Naive thymus-derived CD4-positive, alpha-beta T cell (primary cell): ENCODE results near the gene PTDSS2. TPM values are rescaled to one million over a fixed set of nuclear protein-coding genes. Genes with fewer than 3 reads are reported as not detected.

Source experiments
- ATAC-seq: fragments of 150-1000 bp; cut with Tn5 transposase; 2 replicates; pipeline ENCODE4 v1.10.0; 2021; ENCODE audit warnings: mild to moderate bottlenecking, moderate library complexity
- CTCF ChIA-PET: fragments of 350-600 bp; sonication (Branson Sonifier 250); formaldehyde crosslinking; loops from one replicate; lab custom pipeline; 2021; ENCODE audit warnings: antibody characterized with exemption; lab: Charles Lee
- POLR2A ChIA-PET: fragments of 350-600 bp; sonication (Branson Sonifier 250); formaldehyde crosslinking; loops from one replicate; lab custom pipeline; 2021; ENCODE audit warnings: antibody characterized with exemption, inconsistent platforms; lab: Charles Lee
- DNase-seq, 9 donors: peaks; one replicate each; pipeline versions ENCODE4 v3.0.0 to v3.0.0-alpha.2; 2020 to 2022; ENCODE audit warnings: mixed read lengths in 1 of 9
- H3K27ac ChIP-seq: one replicate; pipeline ENCODE4 v1.7.0; 2013; ENCODE audit warnings: mild to moderate bottlenecking, low read depth, low read length, moderate library complexity
- H3K27me3 ChIP-seq, 2 donors: one replicate each; pipeline ENCODE4 v1.7.0; 2013; ENCODE audit warnings: low read length in 2 of 2, mild to moderate bottlenecking in 2 of 2, moderate library complexity in 2 of 2; ENCODE audit not compliant: control insufficient read depth in 2 of 2, insufficient read depth in 2 of 2
- H3K36me3 ChIP-seq, 3 experiments: 1 replicate in 2 of 3; 2 replicates in 1 of 3; pipeline ENCODE4 v1.7.0; 2013; ENCODE audit warnings: low read length in 3 of 3, mild to moderate bottlenecking in 3 of 3, moderate library complexity in 1 of 3; ENCODE audit not compliant: insufficient read depth in 3 of 3, control insufficient read depth in 2 of 3
- H3K4me1 ChIP-seq, 2 donors: one replicate each; pipeline ENCODE4 v1.7.0; 2013; ENCODE audit warnings: low read length in 2 of 2, mild to moderate bottlenecking in 2 of 2, moderate library complexity in 1 of 2; ENCODE audit not compliant: control insufficient read depth in 2 of 2, insufficient read depth in 2 of 2
- H3K4me3 ChIP-seq: 2 replicates; pipeline ENCODE4 v1.7.0; 2013; ENCODE audit warnings: mild to moderate bottlenecking, low read length
- H3K9me3 ChIP-seq, 3 experiments: 1 replicate in 2 of 3; 2 replicates in 1 of 3; pipeline ENCODE4 v1.7.0; 2013; ENCODE audit warnings: low read length in 3 of 3; ENCODE audit not compliant: control insufficient read depth in 2 of 3
- H3K27ac Mint-ChIP-seq, 9 donors: one replicate each; pipeline ENCODE4 v1.8.0; 2020 to 2022; ENCODE audit warnings: mixed read lengths in 9 of 9, mild to moderate bottlenecking in 8 of 9, moderate library complexity in 5 of 9, inconsistent platforms in 2 of 9
- H3K27me3 Mint-ChIP-seq, 5 donors: one replicate each; pipeline ENCODE4 v1.8.0; 2021 to 2022; ENCODE audit warnings: mixed read lengths in 5 of 5, mild to moderate bottlenecking in 1 of 5
- H3K36me3 Mint-ChIP-seq, 5 donors: one replicate each; pipeline ENCODE4 v1.8.0; 2020 to 2022; ENCODE audit warnings: mixed read lengths in 5 of 5, mild to moderate bottlenecking in 3 of 5, inconsistent platforms in 1 of 5
- H3K4me1 Mint-ChIP-seq, 7 donors: one replicate each; pipeline ENCODE4 v1.8.0; 2020 to 2022; ENCODE audit warnings: mixed read lengths in 7 of 7, mild to moderate bottlenecking in 3 of 7, inconsistent platforms in 1 of 7
- H3K4me3 Mint-ChIP-seq, 10 donors: one replicate each; pipeline ENCODE4 v1.8.0; 2020 to 2022; ENCODE audit warnings: mild to moderate bottlenecking in 10 of 10, mixed read lengths in 10 of 10, moderate library complexity in 6 of 10, inconsistent platforms in 2 of 10
- H3K9me3 Mint-ChIP-seq, 11 donors: one replicate each; pipeline ENCODE4 v1.8.0; 2020 to 2022; ENCODE audit warnings: mixed read lengths in 11 of 11, mild to moderate bottlenecking in 4 of 11, inconsistent platforms in 1 of 11, moderate library complexity in 1 of 11
- intact Hi-C, 2 donors: fragments of 100-400 bp; cut with micrococcal nuclease; formaldehyde crosslinking; loops; one replicate each; pipeline ENCODE4 v1.15.1; 2023
- polyA plus RNA-seq, 2 donors: library from polyadenylated mRNA; unstranded; fragments of 300-500 nt; fragmentation: Illumina TruSeq; gene quantifications; one replicate each; pipeline ENCODE4 v1.2.3, GENCODE V29; 2021
- total RNA-seq, 6 experiments: library from RNA in 5 of 6; stranded (reverse) in 5 of 6; gene quantifications; 1 replicate in 5 of 6; 2 replicates in 1 of 6; pipeline ENCODE4 v1.2.3 and lab custom pipeline; 2021 to 2026

The PTDSS2 gene
- total and polyA plus RNA-seq, 7 experiments from 2014 or later: 9.0 to 27.7 (median 19.4) TPM

DNA sequence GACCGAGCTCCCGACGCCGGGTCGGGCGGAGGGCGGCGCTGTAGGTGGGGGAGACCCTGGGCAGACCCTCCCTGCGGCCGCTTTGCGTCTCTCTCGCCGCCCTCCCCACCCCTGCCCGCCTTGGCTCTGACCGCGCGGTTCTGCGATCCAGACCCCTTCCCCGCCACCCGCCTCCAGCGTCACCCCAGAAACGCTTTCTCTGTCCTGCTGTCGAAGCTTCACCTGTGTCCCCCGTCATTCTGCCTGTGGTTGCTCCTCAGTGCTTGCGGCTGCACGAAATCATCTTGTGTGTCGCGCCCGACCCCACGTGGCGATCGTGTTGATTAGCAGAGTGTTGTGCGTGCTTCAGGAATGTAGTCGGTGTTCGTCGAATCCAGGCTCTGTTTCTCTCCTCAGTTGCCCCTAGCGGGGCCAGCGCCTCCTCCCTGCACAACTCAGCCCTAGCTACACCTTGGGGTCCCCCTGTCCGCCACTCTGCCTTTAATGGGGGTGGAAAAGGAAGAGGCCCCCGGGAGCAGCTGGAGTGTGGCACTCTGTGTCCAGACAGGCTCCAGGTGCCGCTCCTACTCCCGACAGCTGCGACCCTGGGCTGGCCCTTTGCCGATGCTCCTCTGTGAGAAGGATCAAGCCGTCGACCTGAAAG is 851 bp downstream of the PTDSS2 start:
- H3K4me1 ChIP-seq: peaks cover 16 to 28% of the 10 kb centered on the region in 2 donors
- H3K4me3 ChIP-seq: peak overlapping the region; percentile 86
- no peaks in the 10 kb centered on the region for H3K9me3 ChIP-seq
- H3K4me1 Mint-ChIP-seq: peaks cover 19 to 37% (median 32%) of the 10 kb centered on the region in 7 donors
- CTCF ChIA-PET: interaction anchor here (0.6 to 7.1 kb wide), 12 partner anchors 13 to 202 kb away, joined by 3 to 42 read pairs (median 5); partner anchors contain the start of gene SIGIRR
- peaks cover 0 to 10% (median 8%) of the 10 kb centered on the region in 5 donors for H3K36me3 Mint-ChIP-seq
- ATAC-seq: peak; percentile 50
- H3K4me3 Mint-ChIP-seq: peak overlapping the region; percentile 92 to 100 (median 96)
- H3K36me3 ChIP-seq: peaks cover 0 to 18% (median 2%) of the 10 kb centered on the region in 3 experiments
- peak overlapping the region; percentile 85 to 98 (median 95) for H3K27ac Mint-ChIP-seq
- intact Hi-C loops: loop anchor here (1.0 to 10.0 kb wide), 12 partner anchors 55 to 274 kb away; partner anchors contain the start of genes BET1L (in 1 of the 2), DEAF1 (in 1 of the 2), HRAS (in 1 of the 2) and IFITM1 (in 1 of the 2)
- no peaks in the 10 kb centered on the region for H3K27me3 ChIP-seq
- H3K27me3 Mint-ChIP-seq: peaks cover 0 to 2% (median 0%) of the 10 kb centered on the region in 5 donors
- no peaks in the 10 kb centered on the region for H3K9me3 Mint-ChIP-seq
- H3K27ac ChIP-seq: peak overlapping the region; percentile 98
- peak; percentile 48 to 88 (median 85) for DNase-seq
- POLR2A ChIA-PET: interaction anchor here (1.0 to 8.9 kb wide), 10 partner anchors 12 to 243 kb away, joined by 3 to 109 read pairs (median 6); partner anchors contain the start of genes BET1L, PSMD13, RIC8A and RNH1

DNA sequence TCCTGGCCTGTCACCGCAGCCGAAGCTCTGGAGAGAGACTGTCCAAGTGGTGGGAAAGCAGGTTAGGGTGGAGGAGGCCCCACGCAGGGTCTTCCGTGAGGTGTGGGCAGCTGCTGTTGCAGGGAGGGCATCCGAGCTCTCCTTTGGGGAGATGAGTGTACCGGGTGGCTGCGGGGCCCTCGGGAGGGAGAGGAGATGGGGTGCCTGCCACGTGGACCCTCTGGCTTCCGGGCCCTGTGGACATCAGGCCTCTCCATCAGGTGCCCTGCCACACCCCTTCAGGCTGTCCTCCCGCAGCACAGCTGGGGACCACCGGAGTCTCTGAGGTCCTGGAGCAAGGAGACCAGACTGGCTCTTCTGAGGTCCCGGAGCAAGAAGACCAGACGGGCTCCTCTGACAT is 1.7 kb downstream of the PTDSS2 start:
- peak overlapping the region in 9 of 10 donors; percentile 61 to 98 (median 96) for H3K4me3 Mint-ChIP-seq
- POLR2A ChIA-PET: interaction anchor here (1.0 to 8.9 kb wide), 5 partner anchors 11 to 214 kb away, joined by 3 to 109 read pairs (median 7); partner anchors contain the start of genes PSMD13 and SIGIRR
- ATAC-seq (no peak), DNase-seq (no peak)
- H3K27ac Mint-ChIP-seq: peak overlapping the region in 6 of 9 donors; percentile 85 to 98 (median 96)
- no peaks in the 10 kb centered on the region for H3K9me3 Mint-ChIP-seq
- CTCF ChIA-PET: interaction anchor here (0.6 to 7.1 kb wide), 8 partner anchors 14 to 204 kb away, joined by 3 to 42 read pairs (median 7); partner anchors contain the start of gene SIGIRR
- H3K27me3 Mint-ChIP-seq: peaks cover 0 to 2% (median 0%) of the 10 kb centered on the region in 5 donors
- H3K4me3 ChIP-seq: no peak overlapping the region
- peaks cover 24 to 36% of the 10 kb centered on the region in 2 donors for H3K4me1 ChIP-seq
- H3K4me1 Mint-ChIP-seq: peaks cover 25 to 44% (median 38%) of the 10 kb centered on the region in 7 donors
- H3K27ac ChIP-seq: peak overlapping the region; percentile 98
- H3K36me3 ChIP-seq: peaks cover 0 to 18% (median 2%) of the 10 kb centered on the region in 3 experiments
- H3K27me3 ChIP-seq: no peaks in the 10 kb centered on the region
- intact Hi-C loops: loop anchor here (1.0 to 10.0 kb wide), 7 partner anchors 95 to 273 kb away; partner anchors contain the start of genes IFITM1 (in 1 of the 2) and SCGB1C1 (in 1 of the 2)
- no peaks in the 10 kb centered on the region for H3K9me3 ChIP-seq
- peaks cover 0 to 10% (median 8%) of the 10 kb centered on the region in 5 donors for H3K36me3 Mint-ChIP-seq

DNA sequence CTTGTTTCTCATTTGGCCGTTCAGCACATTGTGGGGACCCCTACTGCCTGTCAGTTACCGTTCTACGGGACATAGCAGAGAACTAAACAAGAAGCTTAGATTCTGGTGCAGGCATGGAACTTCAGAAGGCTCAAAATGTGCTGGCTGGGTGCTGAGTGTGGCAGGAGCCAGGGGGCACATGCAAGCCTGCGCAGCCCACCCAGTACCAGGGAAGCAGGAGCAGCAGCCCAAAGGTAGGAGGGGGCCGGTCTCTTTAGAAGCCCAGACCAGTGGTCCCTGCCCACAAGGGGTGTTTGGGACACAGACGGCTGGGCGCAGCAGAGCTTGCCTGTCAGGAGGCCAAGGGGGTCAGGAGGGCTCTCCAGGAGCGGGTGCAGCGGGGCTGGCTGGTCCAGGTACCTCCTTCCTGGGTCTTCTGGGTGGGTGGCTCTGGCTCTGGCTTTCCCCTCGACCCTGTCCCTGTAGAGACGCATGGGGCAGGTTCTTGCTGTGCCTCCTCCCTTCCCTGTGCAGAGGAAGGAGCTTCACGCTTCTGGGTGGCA is 2.2 kb downstream of the PTDSS2 start:
- no peaks in the 10 kb centered on the region for H3K9me3 Mint-ChIP-seq
- Histone ChIP-seq H3K9me3 (no peaks in the 10 kb centered on the region), H3K4me3 (no peak overlapping the region), H3K27ac (peak overlapping the region; percentile 9), H3K27me3 (no peaks in the 10 kb centered on the region), H3K4me1 (peaks cover 29 to 41% of the 10 kb centered on the region in 2 donors), H3K36me3 (peaks cover 0 to 18% (median 2%) of the 10 kb centered on the region in 3 experiments)
- POLR2A ChIA-PET: interaction anchor here (1.0 to 8.9 kb wide), 2 partner anchors 11 to 45 kb away, joined by 3 to 109 read pairs; no protein-coding TSS in a partner anchor
- CTCF ChIA-PET: interaction anchor here (0.7 to 7.1 kb wide), 2 partner anchors 201 to 204 kb away, joined by 3 to 42 read pairs; no protein-coding TSS in a partner anchor
- peaks cover 0 to 10% (median 8%) of the 10 kb centered on the region in 5 donors for H3K36me3 Mint-ChIP-seq
- H3K4me3 Mint-ChIP-seq: peak overlapping the region in 2 of 10 donors; percentile 17 to 98
- intact Hi-C loops: loop anchor here in 1 of 2 donors (5.0 to 10.0 kb wide), 2 partner anchors 260 to 273 kb away; partner anchors contain the start of gene SCGB1C1
- peaks cover 0 to 2% (median 0%) of the 10 kb centered on the region in 5 donors for H3K27me3 Mint-ChIP-seq
- peaks cover 31 to 49% (median 43%) of the 10 kb centered on the region in 7 donors for H3K4me1 Mint-ChIP-seq
- peak overlapping the region in 3 of 9 donors; percentile 86 to 98 (median 94) for H3K27ac Mint-ChIP-seq
- no peak for DNase-seq
- ATAC-seq: no peak

DNA sequence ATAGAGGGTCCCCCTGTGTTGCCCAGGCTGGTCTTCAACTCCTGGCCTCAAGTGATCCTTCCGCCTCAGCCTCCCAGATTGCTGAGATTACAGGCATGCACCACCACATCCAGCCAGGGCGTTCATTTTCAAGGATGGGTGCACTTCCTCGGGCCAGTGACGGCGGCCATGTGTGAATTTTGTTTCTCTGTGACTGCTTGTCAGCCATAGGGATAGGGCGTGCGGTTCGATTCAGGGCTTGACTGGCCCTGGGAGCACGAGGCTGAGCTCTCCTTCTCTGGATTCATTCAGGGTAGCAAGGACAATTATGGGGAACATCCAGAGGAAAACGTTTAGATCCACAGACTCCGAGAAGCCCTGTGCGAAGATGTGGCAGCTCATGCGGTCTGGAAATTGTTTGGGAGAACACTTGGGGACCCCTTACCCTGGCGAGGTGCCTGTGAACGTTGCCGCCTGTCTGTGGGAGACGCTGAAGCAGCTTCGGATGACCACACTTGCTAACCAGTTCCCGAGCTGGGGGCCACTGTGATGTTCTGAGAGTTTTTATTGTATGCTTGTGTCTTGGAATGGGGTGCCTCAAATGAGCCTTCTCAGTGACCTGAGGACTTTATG is 2.9 kb downstream of the PTDSS2 start:
- H3K4me3 ChIP-seq: no peak overlapping the region
- no peaks in the 10 kb centered on the region for H3K9me3 Mint-ChIP-seq
- peak overlapping the region in 4 of 9 donors; percentile 14 to 86 (median 62) for H3K27ac Mint-ChIP-seq
- peaks cover 0 to 2% (median 0%) of the 10 kb centered on the region in 5 donors for H3K27me3 Mint-ChIP-seq
- peaks cover 0 to 13% (median 8%) of the 10 kb centered on the region in 5 donors for H3K36me3 Mint-ChIP-seq
- DNase-seq (no peak), ATAC-seq (no peak)
- no peak overlapping the region for H3K27ac ChIP-seq
- POLR2A ChIA-PET: interaction anchor here (1.2 to 8.9 kb wide), 2 partner anchors 12 to 46 kb away, joined by 3 to 109 read pairs; no protein-coding TSS in a partner anchor
- intact Hi-C loops: loop anchor here in 1 of 2 donors (5.0 to 10.0 kb wide), 2 partner anchors 261 to 272 kb away; partner anchors contain the start of gene SCGB1C1
- peak overlapping the region in 2 of 10 donors; percentile 4 to 45 for H3K4me3 Mint-ChIP-seq
- H3K4me1 Mint-ChIP-seq: peaks cover 37 to 56% (median 50%) of the 10 kb centered on the region in 7 donors
- H3K36me3 ChIP-seq: peaks cover 0 to 18% (median 2%) of the 10 kb centered on the region in 3 experiments
- CTCF ChIA-PET: interaction anchor here (7.1 kb wide), 1 partner anchor 202 kb away, joined by 42 read pairs; no protein-coding TSS in a partner anchor
- no peaks in the 10 kb centered on the region for H3K27me3 ChIP-seq
- H3K4me1 ChIP-seq: peaks cover 33 to 48% of the 10 kb centered on the region in 2 donors
- no peaks in the 10 kb centered on the region for H3K9me3 ChIP-seq

DNA sequence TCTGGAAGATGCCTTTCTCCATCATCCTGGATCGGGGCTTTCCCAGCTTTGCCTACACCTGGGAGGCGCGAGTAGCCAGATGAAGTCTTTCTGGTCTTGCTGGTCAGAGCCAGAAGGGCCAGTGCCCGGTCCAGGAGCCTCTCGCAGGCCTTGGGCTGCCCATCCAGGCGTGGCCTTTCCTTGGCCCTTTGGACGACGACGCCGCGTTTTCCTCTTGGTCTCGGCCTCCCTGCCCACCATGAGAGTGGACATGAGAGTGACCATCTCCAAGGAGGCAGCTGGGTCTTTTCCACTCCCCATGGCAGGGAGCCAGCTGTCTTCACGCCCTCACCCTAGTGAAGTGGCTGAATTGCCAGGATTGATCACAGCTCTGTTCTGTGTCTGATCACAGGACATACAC is 3.5 kb downstream of the PTDSS2 start:
- H3K4me3 ChIP-seq: no peak overlapping the region
- CTCF ChIA-PET: no interaction called here
- H3K4me1 ChIP-seq: peaks cover 33 to 45% of the 10 kb centered on the region in 2 donors
- H3K4me3 Mint-ChIP-seq: peak overlapping the region in 1 of 10 donors; percentile 7
- H3K27me3 Mint-ChIP-seq: peaks cover 0 to 2% (median 0%) of the 10 kb centered on the region in 5 donors
- H3K9me3 Mint-ChIP-seq: no peaks in the 10 kb centered on the region
- ATAC-seq: no peak
- peaks cover 0 to 18% (median 2%) of the 10 kb centered on the region in 3 experiments for H3K36me3 ChIP-seq
- POLR2A ChIA-PET: interaction anchor here (0.5 to 8.9 kb wide), 3 partner anchors 12 to 67 kb away, joined by 3 to 109 read pairs (median 4); no protein-coding TSS in a partner anchor
- no peaks in the 10 kb centered on the region for H3K27me3 ChIP-seq
- H3K36me3 Mint-ChIP-seq: peaks cover 0 to 13% (median 8%) of the 10 kb centered on the region in 5 donors
- peaks cover 36 to 52% (median 46%) of the 10 kb centered on the region in 7 donors for H3K4me1 Mint-ChIP-seq
- peak overlapping the region in 3 of 9 donors; percentile 58 to 71 (median 63) for H3K27ac Mint-ChIP-seq
- intact Hi-C loops: loop anchor here in 1 of 2 donors (5.0 to 10.0 kb wide), 2 partner anchors 261 to 271 kb away; partner anchors contain the start of gene SCGB1C1
- no peak for DNase-seq
- H3K9me3 ChIP-seq: no peaks in the 10 kb centered on the region
- no peak overlapping the region for H3K27ac ChIP-seq
